ENCODE measurements around the gene GDF2.

The GDF2 gene

GRCh38 chr10:47360419-47361040 lies 38.3 kb downstream of the GDF2 start:
- TF ChIP-seq CTCF (IDR thresholded peaks at IDR 0.05; ENCODE audit: control extremely low read depth, extremely low read depth, low read depth, missing control alignments): no peak
- POLR2A ChIA-PET: no interaction called here
- CTCF ChIA-PET: interaction anchor here (1.0 to 2.4 kb wide), 4 partner anchors 13 to 82 kb away, joined by 3 to 6 read pairs (median 4); no protein-coding TSS in a partner anchor
- no peak for DNase-seq (ENCODE audit: extremely low spot score)

GRCh38 chr10:47361293-47361692 lies 39.0 kb downstream of the GDF2 start:
- ChIA-PET CTCF (interaction anchor here (0.7 to 2.5 kb wide), 7 partner anchors 9 to 81 kb away, joined by 3 to 10 read pairs (median 6); no protein-coding TSS in a partner anchor), POLR2A (no interaction called here)
- peak; percentile 63 for DNase-seq (ENCODE audit: extremely low spot score)
- peak; percentile 54 for TF ChIP-seq CTCF (IDR thresholded peaks at IDR 0.05; ENCODE audit: control extremely low read depth, extremely low read depth, low read depth, missing control alignments)

- no peak for DNase-seq (ENCODE audit: extremely low spot score)
- no peak for TF ChIP-seq CTCF (IDR thresholded peaks at IDR 0.05; ENCODE audit: control extremely low read depth, extremely low read depth, low read depth, missing control alignments)
- ChIA-PET CTCF (interaction anchor here (0.7 to 2.5 kb wide), 5 partner anchors 9 to 34 kb away, joined by 3 to 10 read pairs (median 8); no protein-coding TSS in a partner anchor), POLR2A (no interaction called here)
These were observed 39.9 kb downstream of the GDF2 start for GRCh38 chr10:47362199-47362598.

GRCh38 chr10:47363781-47364180 lies 41.5 kb downstream of the GDF2 start:
- TF ChIP-seq CTCF (IDR thresholded peaks at IDR 0.05; ENCODE audit: control extremely low read depth, extremely low read depth, low read depth, missing control alignments): no peak
- DNase-seq (ENCODE audit: extremely low spot score): no peak
- POLR2A ChIA-PET: no interaction called here
- CTCF ChIA-PET: interaction anchor here (1.0 to 2.5 kb wide), 5 partner anchors 9 to 23 kb away, joined by 3 to 10 read pairs (median 7); no protein-coding TSS in a partner anchor

GRCh38 chr10:47364366-47364765 lies 42.1 kb downstream of the GDF2 start:
- no peak for TF ChIP-seq CTCF (IDR thresholded peaks at IDR 0.05; ENCODE audit: control extremely low read depth, extremely low read depth, low read depth, missing control alignments)
- ChIA-PET CTCF (interaction anchor here (1.0 to 2.3 kb wide), 4 partner anchors 9 to 24 kb away, joined by 3 to 8 read pairs (median 5); no protein-coding TSS in a partner anchor), POLR2A (no interaction called here)
- DNase-seq (ENCODE audit: extremely low spot score): no peak

- POLR2A ChIA-PET: no interaction called here
- no peak for DNase-seq (ENCODE audit: extremely low spot score)
- CTCF ChIA-PET: interaction anchor here (1.1 to 2.3 kb wide), 4 partner anchors 10 to 25 kb away, joined by 3 to 8 read pairs (median 6); no protein-coding TSS in a partner anchor
These were observed 42.7 kb downstream of the GDF2 start for GRCh38 chr10:47364911-47365310.

More at GRCh38 chr10:47364911-47365310, 42.7 kb downstream of the GDF2 start:
- TF ChIP-seq CTCF (IDR thresholded peaks at IDR 0.05; ENCODE audit: control extremely low read depth, extremely low read depth, low read depth, missing control alignments): no peak
